Lower leg skin (tissue), 4 donors: ENCODE data around the gene RGS7. TPM values are rescaled to one million over a fixed set of nuclear protein-coding genes. Genes with fewer than 3 reads are reported as not detected.
"Not testable (repeated sequence)": the region's sequence is repeated elsewhere in the genome, so short reads cannot be mapped to it uniquely, and the experiment has no call there.

Experiments
- DNase-seq, 2 donors: peaks; one replicate each; pipeline ENCODE4 v3.0.0-alpha.2; 2019; ENCODE audit warnings: low spot score in 2 of 2
- H3K4me3 ChIP-seq: fragments of 200-600 bp; sonication (generic); 2 replicates; pipeline ENCODE4 v1.5.1; 2017; ENCODE audit warnings: mild to moderate bottlenecking, low read depth; ENCODE audit not compliant: poor library complexity, severe bottlenecking
- CTCF ChIP-seq, 3 donors: fragments of 450-650 bp; IDR thresholded peaks; one replicate each; pipeline ENCODE4 v1.5.1; 2016; ENCODE audit warnings: antibody characterized with exemption in 3 of 3, mild to moderate bottlenecking in 3 of 3, moderate library complexity in 2 of 3
- POLR2A ChIP-seq, 2 donors: fragments of 450-650 bp; IDR thresholded peaks; one replicate each; pipeline ENCODE4 v1.6.1; 2016 to 2017; ENCODE audit warnings: antibody characterized with exemption in 2 of 2, mild to moderate bottlenecking in 1 of 2, moderate library complexity in 1 of 2
- WGBS, 2 donors: methylation state at CpG; one replicate each; pipeline ENCODE4 v1.1.5; 2018; 5-methylcytosine and 5-hydroxymethylcytosine counted together
- intact Hi-C: fragments of 100-400 bp; cut with DNase I; formaldehyde crosslinking; loops from one replicate; pipeline ENCODE4 v1.15.0; 2023; ENCODE audit warnings: low total_unique reads
- total RNA-seq, 4 donors: library from RNA; depleted of rRNA; stranded (reverse); fragments of >200 nt; gene quantifications; one replicate each; pipeline ENCODE4 v1.1.0, GENCODE V29; 2016

Gene RGS7
- total RNA-seq, 4 donors from 2014 or later = not detected

GRCh38 chr1:240784776-240785175 is 572.2 kb downstream of the RGS7 start:
- no peak overlapping the region for H3K4me3 ChIP-seq
- intact Hi-C loops = no loop called here
- DNase-seq = no peak
- TF ChIP-seq CTCF (IDR thresholded peaks at IDR 0.05) (no peak), POLR2A (IDR thresholded peaks at IDR 0.05) (no peak)
- WGBS, 2 donors = 78 to 79% methylated on average over 2 of the region's 2 CpGs

- H3K4me3 ChIP-seq, intact Hi-C loops, DNase-seq: not testable (repeated sequence)
- WGBS, 2 donors = 41 to 54% methylated on average over 7 of the region's 7 CpGs
Observed at GRCh38 chr1:240783728-240784137, 573.3 kb downstream of the RGS7 start.

- intact Hi-C loops = no loop called here
- WGBS, 2 donors = 42 to 53% methylated on average over 2 of the region's 2 CpGs
- no peak overlapping the region for H3K4me3 ChIP-seq
- TF ChIP-seq CTCF (IDR thresholded peaks at IDR 0.05) (no peak), POLR2A (IDR thresholded peaks at IDR 0.05) (no peak)
- no peak for DNase-seq
Observed at GRCh38 chr1:240776237-240776636, 580.8 kb downstream of the RGS7 start.

GRCh38 chr1:240772131-240772530 is 584.9 kb downstream of the RGS7 start:
- no peak for DNase-seq
- no peak overlapping the region for H3K4me3 ChIP-seq
- TF ChIP-seq POLR2A (IDR thresholded peaks at IDR 0.05) = no peak
- no peak for TF ChIP-seq CTCF (IDR thresholded peaks at IDR 0.05)
- WGBS, 2 donors = 71 to 77% methylated on average over 3 of the region's 3 CpGs
- intact Hi-C loops = no loop called here

GRCh38 chr1:240771450-240771849 is 585.6 kb downstream of the RGS7 start:
- TF ChIP-seq POLR2A (IDR thresholded peaks at IDR 0.05) (no peak), CTCF (IDR thresholded peaks at IDR 0.05) (no peak)
- no peak for DNase-seq
- WGBS, 2 donors = 85 to 91% methylated on average over 10 to 16 of the region's 16 CpGs
- intact Hi-C loops = no loop called here
- H3K4me3 ChIP-seq = no peak overlapping the region

- TF ChIP-seq POLR2A (IDR thresholded peaks at IDR 0.05) (no peak), CTCF (IDR thresholded peaks at IDR 0.05) (no peak)
- H3K4me3 ChIP-seq = no peak overlapping the region
- intact Hi-C loops = no loop called here
- no peak for DNase-seq
- 59 to 66% methylated on average over 4 of the region's 4 CpGs for WGBS, 2 donors
Observed at GRCh38 chr1:240768979-240769378, 588.0 kb downstream of the RGS7 start.
